Measurements from ENCODE around the gene ATP9A.
"Not testable (repeated sequence)": the region's sequence is repeated elsewhere in the genome, so short reads cannot be mapped to it uniquely, and the experiment has no call there.

ATP9A gene

GRCh38 chr20:51574248-51575033 lies 193.7 kb downstream of the ATP9A start:
- DNase-seq (ENCODE audit: low read depth): no peak

DNA sequence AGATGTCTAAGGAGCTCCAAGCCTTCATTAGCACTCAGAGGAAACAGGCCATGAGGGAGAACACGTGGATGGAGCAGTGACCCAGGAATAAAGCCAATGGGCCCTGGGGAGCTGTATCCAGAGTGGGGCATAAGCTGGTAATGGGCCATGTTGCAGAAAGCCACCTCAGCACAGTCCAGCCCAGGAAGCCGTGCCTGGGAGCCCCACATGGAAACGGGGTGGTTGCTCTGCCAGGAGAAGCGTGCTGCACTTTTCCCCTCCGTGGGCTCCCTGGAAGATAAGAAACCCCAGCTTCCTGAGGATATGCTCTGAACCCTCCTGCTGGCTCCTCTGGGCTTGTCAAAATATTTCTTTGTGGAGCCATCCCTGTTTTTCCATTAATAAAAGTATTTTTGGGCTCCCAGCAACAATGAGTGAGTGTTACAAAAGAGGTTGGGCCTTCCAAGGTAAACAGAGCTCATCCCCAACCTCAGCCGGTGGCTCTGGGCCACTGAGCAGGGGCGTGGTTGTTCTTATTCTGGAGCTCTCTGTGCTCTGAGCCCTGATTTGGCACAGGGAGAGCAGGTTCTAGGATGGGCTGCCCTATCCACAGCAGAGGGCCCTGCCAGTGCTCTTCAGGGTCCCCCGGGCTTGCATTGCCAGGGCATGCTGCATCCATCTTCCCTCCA lies 194.5 kb downstream of the ATP9A start:
- DNase-seq (ENCODE audit: low read depth): no peak

DNA sequence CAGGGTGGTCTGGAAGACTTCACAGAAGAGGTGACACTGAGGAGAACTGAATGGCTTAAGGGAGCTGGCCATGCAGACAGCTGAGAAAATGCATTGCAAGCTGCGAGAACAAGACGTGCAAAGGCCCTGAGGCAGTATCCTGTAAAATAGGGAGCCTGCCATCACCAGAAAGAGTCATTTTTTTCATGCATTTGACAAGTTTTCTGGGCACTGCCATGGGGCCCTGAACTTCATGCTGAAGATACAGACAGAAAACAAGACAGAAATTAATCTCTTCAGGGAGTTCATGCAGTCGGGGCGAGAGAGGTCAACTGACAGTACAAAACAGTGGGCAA lies 196.8 kb downstream of the ATP9A start:
- no peak for DNase-seq (ENCODE audit: low read depth)

DNA sequence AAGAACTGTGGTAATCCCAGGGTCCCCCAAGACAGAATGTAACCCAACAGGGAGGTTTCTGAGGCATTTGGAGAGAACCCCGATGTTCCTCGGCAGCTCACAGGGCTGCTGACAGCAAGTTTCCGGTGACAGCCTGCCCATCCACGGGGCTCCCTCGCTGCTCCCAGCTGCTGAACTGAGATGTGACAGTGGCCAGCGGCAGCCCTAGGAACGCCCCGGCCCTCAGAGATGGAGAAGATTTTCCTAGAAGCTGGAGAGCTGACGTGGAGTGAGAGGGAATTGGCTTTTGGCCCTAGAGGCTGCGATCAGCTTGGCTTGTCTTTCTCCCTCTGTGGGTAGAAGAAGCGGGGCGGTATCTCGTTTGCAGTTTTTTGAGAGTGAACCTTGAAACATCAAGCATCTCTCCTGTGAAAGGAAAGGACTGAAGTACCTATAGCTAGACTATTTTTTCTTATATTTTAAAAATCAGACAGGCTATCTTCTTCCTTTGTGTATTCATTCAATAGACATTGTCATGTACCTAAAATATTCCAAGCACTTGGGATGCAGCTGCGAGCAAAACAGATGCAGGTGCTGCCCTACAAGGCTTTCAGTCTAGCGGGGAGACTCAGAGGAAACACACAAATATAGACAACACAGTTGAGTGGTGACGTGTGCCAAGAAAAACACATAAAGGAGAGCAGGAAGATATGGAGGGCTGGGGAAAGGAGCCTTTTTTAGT lies 197.3 kb downstream of the ATP9A start:
- DNase-seq (ENCODE audit: low read depth): no peak

DNA sequence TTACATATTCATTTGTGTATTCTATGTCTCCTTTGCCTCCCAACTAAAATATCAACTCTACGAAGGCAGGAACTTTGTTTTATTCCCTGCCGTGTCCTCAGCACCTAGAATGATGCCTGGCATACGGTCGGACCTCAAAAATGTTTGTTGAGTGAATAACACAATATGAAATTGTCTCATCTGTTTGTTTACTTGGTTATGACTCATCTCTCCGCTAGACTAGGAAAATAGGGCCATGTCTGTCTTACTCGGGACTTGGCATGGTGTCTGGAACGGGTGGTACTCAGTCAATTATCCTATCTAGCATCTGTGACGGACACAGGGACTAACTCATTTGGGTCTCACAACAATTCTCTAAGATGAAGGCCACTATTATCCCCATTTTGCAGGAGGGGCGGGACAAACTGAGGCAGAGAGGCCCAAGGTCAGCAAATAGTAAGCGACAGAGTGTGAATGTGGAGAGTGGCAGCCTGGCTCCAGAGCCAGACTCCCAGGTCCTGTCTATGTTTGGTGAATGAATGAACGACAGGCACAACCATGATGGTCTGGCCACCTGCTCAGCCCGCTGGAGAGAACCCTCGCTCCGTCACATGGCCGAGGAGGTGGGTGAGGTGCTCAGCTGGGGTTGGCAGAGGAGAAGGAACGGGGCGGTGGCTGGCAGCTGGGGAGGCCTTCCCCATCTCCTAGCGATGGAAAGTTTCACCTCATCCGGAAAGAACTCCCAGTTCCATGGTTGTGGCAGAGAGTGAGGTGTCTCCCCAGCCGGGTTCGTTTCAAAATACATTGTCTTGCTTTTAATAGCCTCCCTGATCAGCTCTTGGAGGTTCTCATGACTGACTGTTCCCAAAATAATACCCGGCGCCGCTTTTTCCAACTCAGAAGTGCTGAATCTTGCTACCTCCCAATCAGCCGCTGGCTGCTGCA lies 198.1 kb downstream of the ATP9A start:
- DNase-seq (ENCODE audit: low read depth): no peak

GRCh38 chr20:51568533-51568932 lies 199.7 kb downstream of the ATP9A start:
- DNase-seq (ENCODE audit: low read depth): not testable (repeated sequence)

DNA sequence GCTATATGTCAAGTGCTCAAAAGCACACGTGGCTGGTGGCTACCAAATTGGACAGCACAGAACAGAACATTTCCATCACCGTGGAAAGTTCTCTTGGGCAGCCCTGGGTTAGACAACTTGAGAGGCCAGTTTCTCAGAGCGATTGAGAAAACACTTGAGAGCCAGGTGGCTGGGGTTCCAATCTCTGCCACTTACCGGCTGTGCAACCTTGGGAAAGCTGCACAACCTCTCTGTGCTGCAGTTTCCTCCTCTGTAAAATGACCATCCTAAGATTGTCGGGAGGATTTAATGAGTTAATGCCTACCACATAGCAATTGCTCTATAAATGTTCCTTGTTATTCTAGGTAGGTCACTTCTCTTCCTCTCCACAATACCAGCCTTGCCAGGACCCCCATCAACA lies 200.6 kb downstream of the ATP9A start:
- no peak for DNase-seq (ENCODE audit: low read depth)

GRCh38 chr20:51566594-51566993 lies 201.6 kb downstream of the ATP9A start:
- DNase-seq (ENCODE audit: low read depth): no peak

DNA sequence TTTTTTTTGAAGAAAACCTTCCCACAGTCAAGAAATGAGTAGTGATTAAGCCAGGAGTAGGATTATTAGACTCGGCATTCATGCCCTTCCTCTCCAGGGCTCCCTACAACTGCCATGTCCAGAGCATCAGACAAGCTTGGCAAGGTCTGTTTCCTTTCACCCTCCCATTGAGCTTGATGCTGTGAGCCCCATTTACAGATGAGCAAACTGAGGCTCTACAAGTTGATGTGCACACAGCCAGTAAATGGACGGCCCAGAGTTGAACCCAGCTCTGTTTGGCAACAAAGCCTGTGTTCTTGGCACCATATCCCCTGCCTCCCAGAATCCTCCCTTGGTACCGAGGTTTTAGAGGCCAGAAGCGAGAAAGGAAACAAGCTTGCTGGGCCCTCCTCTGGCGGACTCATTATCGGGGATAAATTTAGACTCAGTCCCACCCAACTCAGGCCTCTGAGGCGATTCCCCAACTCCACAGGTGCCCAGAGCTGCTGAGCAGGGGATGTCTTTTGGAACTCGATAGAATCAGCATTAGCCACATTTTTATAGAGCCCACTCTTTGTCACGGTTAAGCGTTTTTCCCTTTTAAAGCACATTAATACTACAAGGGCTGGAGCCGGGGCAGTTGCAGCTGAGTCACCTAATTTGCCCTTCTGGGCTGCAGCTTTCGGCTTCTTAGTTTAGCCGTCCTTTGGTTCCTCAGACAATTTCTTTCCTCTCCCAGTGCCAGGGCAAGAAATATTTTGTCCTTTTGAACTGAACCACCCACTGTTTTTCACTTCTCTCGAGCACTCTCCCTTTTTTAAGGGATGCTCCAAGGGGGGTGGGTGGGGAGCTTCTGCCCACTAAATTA lies 202.7 kb downstream of the ATP9A start:
- DNase-seq (ENCODE audit: low read depth): no peak

DNA sequence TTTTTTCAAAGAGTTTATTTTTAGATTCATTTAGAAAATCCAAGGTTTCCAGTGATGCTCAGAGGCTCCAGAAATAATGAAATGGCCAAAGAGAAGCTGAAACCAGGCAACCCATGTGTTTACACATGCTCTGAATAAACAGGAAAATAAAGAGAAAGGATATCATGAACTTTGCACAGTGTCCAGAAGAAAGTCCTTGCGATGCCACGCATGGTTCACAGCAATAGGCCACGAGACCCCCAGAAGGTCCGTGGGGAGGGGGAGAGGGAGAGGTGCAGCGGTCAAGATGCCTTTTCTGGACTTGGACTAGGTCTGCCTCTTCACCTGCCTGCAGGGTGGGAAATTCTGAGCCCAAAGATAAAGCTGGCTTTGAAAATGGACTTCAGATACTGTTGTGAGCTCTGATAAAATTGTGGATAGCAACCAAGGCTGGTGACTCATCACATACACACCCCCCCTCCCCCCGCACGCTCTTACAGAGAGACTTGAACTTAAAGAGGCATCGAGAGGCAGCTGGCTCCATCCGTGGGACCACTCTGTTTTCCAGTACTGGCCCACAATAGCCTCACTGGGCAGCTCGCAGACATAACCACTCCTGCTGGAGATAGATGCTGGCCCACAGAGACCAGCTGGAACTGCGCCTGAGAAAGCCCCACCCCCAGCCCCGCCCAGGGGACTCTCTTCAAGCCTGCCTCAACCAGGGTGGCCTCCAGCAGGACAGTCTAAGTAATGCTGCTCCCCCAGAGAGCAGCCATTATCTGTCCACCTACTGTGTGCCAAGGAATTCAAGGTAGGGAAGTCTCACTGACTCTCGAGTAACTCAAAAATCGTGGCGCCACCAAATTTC lies 204.5 kb downstream of the ATP9A start:
- DNase-seq (ENCODE audit: low read depth): no peak

DNA sequence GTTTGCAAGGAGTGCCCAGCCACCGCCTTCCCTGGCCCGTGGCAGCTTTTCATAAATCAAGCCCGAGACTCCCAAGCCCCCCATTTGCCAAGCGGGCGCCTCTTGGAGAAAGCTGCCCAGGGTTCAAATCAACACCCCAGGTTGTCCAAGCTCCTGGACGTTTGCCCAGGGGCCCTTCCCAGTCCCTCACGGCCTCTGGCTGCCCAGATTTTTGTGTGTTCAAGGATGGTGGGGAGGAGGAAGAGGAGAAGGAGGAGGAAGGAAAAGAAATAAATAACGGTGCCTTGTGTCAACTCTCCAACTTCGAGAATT lies 205.1 kb downstream of the ATP9A start:
- DNase-seq (ENCODE audit: low read depth): no peak

GRCh38 chr20:51562332-51563173 lies 205.6 kb downstream of the ATP9A start:
- DNase-seq (ENCODE audit: low read depth): no peak

DNA sequence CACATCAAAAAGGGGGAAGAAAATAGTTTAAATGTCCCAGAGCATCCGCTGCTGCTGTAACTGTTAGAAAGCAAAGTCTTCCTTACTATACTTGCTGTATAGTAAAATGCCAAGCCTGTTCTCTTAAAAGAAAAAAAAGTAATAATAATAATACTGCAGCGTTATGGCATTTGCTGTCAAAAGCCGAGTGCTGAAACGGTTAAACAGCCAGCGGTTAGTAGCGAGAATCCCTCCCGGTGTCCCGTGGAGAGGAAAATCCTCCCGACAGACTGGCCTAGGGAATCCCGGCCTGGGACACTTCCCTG lies 206.2 kb downstream of the ATP9A start:
- no peak for DNase-seq (ENCODE audit: low read depth)

- DNase-seq (ENCODE audit: low read depth): no peak
Measured at GRCh38 chr20:51560550-51561307, 207.5 kb downstream of the ATP9A start.

DNA sequence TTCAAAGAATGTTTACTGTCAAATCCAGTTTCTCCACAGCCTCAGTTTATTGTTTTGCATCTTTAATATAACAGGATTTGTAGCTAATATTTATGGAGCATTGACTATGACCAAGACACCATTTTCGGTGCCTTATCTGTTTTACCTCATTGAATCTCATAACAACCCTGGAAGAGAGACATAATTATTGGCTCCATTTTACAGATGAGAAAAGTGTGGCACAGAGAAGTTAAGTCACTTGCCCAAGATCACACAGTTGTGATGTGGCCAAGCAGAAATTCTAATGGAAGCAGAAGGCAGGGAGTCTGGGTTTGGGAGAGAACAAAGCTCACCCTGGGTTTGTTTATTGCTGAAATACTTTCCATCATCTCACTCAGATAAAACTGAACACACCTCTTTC lies 208.1 kb downstream of the ATP9A start:
- no peak for DNase-seq (ENCODE audit: low read depth)

DNA sequence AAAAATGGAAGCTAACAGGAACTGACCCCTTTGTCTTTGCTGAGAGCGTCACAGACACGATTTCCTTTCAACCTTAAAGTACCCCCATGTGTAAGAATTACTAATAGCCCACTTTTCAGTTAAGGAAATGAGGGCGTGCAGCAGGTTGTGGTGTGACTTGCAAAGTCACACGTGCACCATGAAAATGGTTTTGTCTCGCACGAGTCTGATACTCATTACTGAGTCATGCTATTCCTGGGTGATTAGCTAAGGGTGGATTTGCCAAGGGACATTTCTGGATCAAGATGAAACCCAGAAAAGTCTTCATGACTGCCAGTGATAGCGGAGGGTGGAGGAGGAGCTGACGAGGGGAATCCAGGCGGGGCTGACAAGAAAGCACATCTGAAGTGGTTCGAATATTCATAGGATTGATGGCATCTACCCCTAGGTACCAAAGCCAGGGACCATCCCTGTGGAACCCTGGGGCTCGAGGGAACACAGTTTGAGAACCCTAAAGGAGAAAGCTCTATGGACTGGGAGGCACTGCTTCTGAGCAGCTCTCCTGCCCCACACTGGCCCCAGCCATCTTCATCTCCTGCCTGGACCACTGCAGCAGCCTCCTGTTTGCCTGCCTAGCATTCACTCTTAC lies 213.5 kb downstream of the ATP9A start:
- DNase-seq (ENCODE audit: low read depth): no peak

GRCh38 chr20:51553897-51554486 lies 214.2 kb downstream of the ATP9A start:
- DNase-seq (ENCODE audit: low read depth): no peak

DNA sequence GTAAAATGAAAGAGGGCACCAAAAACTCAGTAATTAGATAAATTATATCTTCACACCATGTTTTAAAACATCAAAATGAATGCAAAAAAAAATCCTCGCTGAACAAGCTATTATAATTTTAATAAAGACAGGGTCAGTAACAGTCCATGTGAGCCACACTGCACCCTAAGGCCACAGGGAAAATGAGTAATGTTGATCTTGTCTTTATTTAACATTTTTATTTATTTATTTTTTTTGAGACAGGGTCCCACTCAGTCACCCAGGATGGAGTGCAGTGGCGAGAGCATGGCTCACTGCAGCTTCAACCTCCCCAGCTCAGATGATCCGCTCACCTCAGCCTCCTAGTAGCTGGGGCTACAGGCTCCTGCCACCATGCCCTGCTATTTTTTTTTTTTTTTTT lies 217.0 kb downstream of the ATP9A start:
- DNase-seq (ENCODE audit: low read depth): no peak
